K562 (cell line): ENCODE results near the gene MIEF1.

Experiments used
- ARNT ChIP-seq, 2 experiments: fragments of 450-650 bp; IDR thresholded peaks; 2 replicates each; pipeline ENCODE4 v1.6.1; 2016; ENCODE audit warnings: mild to moderate bottlenecking in 1 of 2
- CHD4 ChIP-seq: fragments of 200-600 bp; sonication (generic); IDR thresholded peaks from 3 replicates; pipeline ENCODE4 v1.6.1; 2012; ENCODE audit warnings: low read depth, mild to moderate bottlenecking, mixed read lengths, low read length, inconsistent platforms; ENCODE audit not compliant: insufficient read depth, insufficient replicate concordance, poor library complexity, severe bottlenecking
- CTCF ChIP-seq, 3 experiments: IDR thresholded peaks in 2 of 3; conservative IDR thresholded peaks in 1 of 3; 2 replicates each; pipeline ENCODE4 v1.5.1; 2011 to 2012; ENCODE audit warnings: low read length in 3 of 3, mild to moderate bottlenecking in 3 of 3, control low read depth in 2 of 3, improper control_type of control experiment in 1 of 3, inconsistent platforms in 1 of 3, low read depth in 1 of 3, mixed read lengths in 1 of 3, moderate library complexity in 1 of 3; ENCODE audit not compliant: insufficient read depth in 2 of 3
- NFRKB ChIP-seq: fragments of 450-650 bp; IDR thresholded peaks from 2 replicates; pipeline ENCODE4 v1.6.1; 2016; ENCODE audit warnings: low read depth
- PBX2 ChIP-seq, 2 experiments: IDR thresholded peaks in 1 of 2; conservative IDR thresholded peaks in 1 of 2; 2 replicates each; pipeline ENCODE4 v1.6.1; 2016; ENCODE audit warnings: low read depth in 2 of 2, mild to moderate bottlenecking in 1 of 2, missing compliant biosample characterization in 1 of 2, missing genetic modification characterization in 1 of 2, moderate library complexity in 1 of 2
- SMARCE1 ChIP-seq: fragments of 450-650 bp; IDR thresholded peaks from 2 replicates; pipeline ENCODE4 v1.7.1; 2016; ENCODE audit warnings: mild to moderate bottlenecking
- TARDBP ChIP-seq: fragments of 450-650 bp; IDR thresholded peaks from 2 replicates; pipeline ENCODE4 v1.6.1; 2016
- TCF7L2 ChIP-seq: fragments of 150-350 bp; IDR thresholded peaks from 2 replicates; pipeline ENCODE4 v1.6.1; 2016; ENCODE audit warnings: low read depth, mild to moderate bottlenecking, low read length, moderate library complexity
- U2AF2 ChIP-seq: fragments of 200-400 bp; formaldehyde crosslinking; optimal IDR thresholded peaks from 2 replicates; pipeline ENCODE3; 2017; ENCODE audit warnings: low read depth, mild to moderate bottlenecking, low read length
- ZNF175 ChIP-seq: fragments of 200-800 bp; sonication (Bioruptor generic); IDR thresholded peaks from 2 replicates; pipeline ENCODE4 v1.6.1; 2016; ENCODE audit warnings: low read depth, mild to moderate bottlenecking, missing genetic modification characterization, missing compliant biosample characterization

GRCh38 chr22:39491696-39492095, 10.4 kb upstream of the MIEF1 start:
- no peak for TF ChIP-seq ARNT (IDR thresholded peaks at IDR 0.05)
- TF ChIP-seq CTCF (IDR thresholded peaks at IDR 0.05 in 2 of 3, conservative IDR thresholded peaks at IDR 0.05 in 1 of 3; ENCODE audit: insufficient read depth in 2 of 3, low read depth in 1 of 3, low read length in 3 of 3) = no peak
- no peak for TF ChIP-seq ZNF175 (CRISPR knock-in tag)
- no peak for TF ChIP-seq CHD4
- no peak for TF ChIP-seq PBX2 (CRISPR knock-in tag; IDR thresholded peaks at IDR 0.05; ENCODE audit: low read depth)
- no peak for TF ChIP-seq PBX2 (tag; conservative IDR thresholded peaks at IDR 0.05; ENCODE audit: low read depth)
- no peak for TF ChIP-seq NFRKB
- TF ChIP-seq TCF7L2 = no peak
- TF ChIP-seq U2AF2 = no peak
- no peak for TF ChIP-seq TARDBP
- no peak for TF ChIP-seq SMARCE1
